ENCODE data around the gene PLCH1. TPM values are rescaled to one million over a fixed set of nuclear protein-coding genes. Genes with fewer than 3 reads are reported as not detected.
"Not testable (repeated sequence)": the region's sequence is repeated elsewhere in the genome, so short reads cannot be mapped to it uniquely, and the experiment has no call there.

PLCH1 gene
- total RNA-seq, 1 donor from 2014 or later, result 0.26 TPM

- H3K27me3 ChIP-seq (ENCODE audit: control insufficient read depth, insufficient read depth, low read length), result no peaks in the 10 kb centered on the region
- FAIRE-seq (no peak), DNase-seq (ENCODE audit: low read depth) (no peak)
- no peak overlapping the region for H3K4me3 ChIP-seq (ENCODE audit: low read depth, low read length)
- no peaks in the 10 kb centered on the region for H3K36me3 ChIP-seq (ENCODE audit: control insufficient read depth, insufficient read depth, low read length)
- TF ChIP-seq, protein P1, sequence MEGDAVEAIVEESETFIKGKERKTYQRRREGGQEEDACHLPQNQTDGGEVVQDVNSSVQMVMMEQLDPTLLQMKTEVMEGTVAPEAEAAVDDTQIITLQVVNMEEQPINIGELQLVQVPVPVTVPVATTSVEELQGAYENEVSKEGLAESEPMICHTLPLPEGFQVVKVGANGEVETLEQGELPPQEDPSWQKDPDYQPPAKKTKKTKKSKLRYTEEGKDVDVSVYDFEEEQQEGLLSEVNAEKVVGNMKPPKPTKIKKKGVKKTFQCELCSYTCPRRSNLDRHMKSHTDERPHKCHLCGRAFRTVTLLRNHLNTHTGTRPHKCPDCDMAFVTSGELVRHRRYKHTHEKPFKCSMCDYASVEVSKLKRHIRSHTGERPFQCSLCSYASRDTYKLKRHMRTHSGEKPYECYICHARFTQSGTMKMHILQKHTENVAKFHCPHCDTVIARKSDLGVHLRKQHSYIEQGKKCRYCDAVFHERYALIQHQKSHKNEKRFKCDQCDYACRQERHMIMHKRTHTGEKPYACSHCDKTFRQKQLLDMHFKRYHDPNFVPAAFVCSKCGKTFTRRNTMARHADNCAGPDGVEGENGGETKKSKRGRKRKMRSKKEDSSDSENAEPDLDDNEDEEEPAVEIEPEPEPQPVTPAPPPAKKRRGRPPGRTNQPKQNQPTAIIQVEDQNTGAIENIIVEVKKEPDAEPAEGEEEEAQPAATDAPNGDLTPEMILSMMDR (IDR thresholded peaks at IDR 0.05; ENCODE audit: insufficient read depth, low read length, severe bottlenecking), result no peak
Observed at GRCh38 chr3:155618543-155618942, 126.3 kb downstream of the PLCH1 start.

DNA sequence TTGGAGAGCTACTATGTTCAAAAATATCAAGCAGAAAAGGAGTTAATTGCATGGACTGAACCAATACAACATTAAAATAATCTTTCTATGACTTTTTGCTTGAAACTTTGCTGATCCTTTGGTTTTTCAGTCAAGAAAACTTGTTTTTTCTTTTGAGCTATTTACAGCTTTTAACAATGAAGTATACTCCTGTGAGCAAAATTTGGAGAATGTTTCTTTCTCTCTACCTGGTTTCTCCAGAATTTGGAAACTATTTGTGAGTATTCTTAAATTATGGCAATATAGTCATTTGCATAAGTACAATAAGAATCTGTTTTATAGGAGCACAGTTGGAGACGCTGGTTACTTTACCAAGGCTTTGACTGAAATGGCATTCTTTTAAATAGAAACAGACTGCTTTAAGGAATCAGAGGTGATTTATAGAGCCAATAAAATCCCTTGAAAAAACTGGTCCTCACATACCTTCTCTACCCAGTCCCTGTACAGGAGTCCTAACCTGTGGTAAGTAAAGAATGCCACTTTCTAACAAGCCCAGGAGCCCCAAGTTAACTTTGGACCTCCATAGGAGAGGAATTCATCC, 127.4 kb downstream of the PLCH1 start:
- no peaks in the 10 kb centered on the region for H3K36me3 ChIP-seq (ENCODE audit: control insufficient read depth, insufficient read depth, low read length)
- no peak overlapping the region for H3K4me3 ChIP-seq (ENCODE audit: low read depth, low read length)
- TF ChIP-seq, protein P1 (IDR thresholded peaks at IDR 0.05; ENCODE audit: insufficient read depth, low read length, severe bottlenecking), result no peak
- no peaks in the 10 kb centered on the region for H3K27me3 ChIP-seq (ENCODE audit: control insufficient read depth, insufficient read depth, low read length)
- no peak for DNase-seq (ENCODE audit: low read depth)
- FAIRE-seq, result no peak

- H3K27me3 ChIP-seq (ENCODE audit: control insufficient read depth, insufficient read depth, low read length); DNase-seq (ENCODE audit: low read depth); FAIRE-seq; H3K36me3 ChIP-seq (ENCODE audit: control insufficient read depth, insufficient read depth, low read length); H3K4me3 ChIP-seq (ENCODE audit: low read depth, low read length): not testable (repeated sequence)
Observed at GRCh38 chr3:155615141-155615540, 129.7 kb downstream of the PLCH1 start.

DNA sequence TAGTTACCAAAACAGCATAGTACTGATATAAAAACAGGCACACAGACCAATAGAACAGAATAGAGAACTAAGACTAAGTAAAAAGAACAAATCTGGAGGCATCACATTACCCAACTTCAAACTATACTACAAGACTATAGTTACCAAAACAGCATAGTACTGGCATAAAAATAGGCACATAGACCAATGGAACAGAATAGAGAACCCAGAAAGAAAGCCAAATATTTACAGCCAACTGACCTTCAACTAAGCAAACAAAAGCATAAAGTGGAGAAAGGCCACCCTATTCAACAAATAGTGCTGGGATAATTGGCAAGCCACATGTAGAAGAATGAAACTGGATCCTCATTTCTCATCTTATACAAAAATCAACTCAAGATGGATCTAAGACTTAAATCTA, 130.5 kb downstream of the PLCH1 start:
- H3K27me3 ChIP-seq (ENCODE audit: control insufficient read depth, insufficient read depth, low read length); DNase-seq (ENCODE audit: low read depth); H3K36me3 ChIP-seq (ENCODE audit: control insufficient read depth, insufficient read depth, low read length); FAIRE-seq; H3K4me3 ChIP-seq (ENCODE audit: low read depth, low read length): not testable (repeated sequence)

DNA sequence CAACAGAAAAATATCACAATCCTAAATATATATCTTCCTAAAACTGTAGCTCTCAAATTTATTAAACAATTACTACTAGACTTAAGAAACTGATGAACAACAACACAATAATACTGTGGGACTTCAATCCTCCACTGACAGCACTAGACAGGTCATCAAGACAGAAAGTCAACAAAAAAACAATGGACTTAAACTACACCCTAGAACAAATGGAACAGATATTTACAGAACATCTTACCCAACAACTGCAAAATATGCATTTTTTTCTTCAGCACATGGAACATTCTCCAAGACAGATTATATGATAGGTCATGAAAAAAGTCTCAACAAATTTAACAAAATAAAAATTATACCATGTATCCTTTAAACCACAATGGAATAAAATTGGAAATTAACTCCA, 133.4 kb downstream of the PLCH1 start:
- DNase-seq (ENCODE audit: low read depth) (no peak), FAIRE-seq (no peak)
- H3K27me3 ChIP-seq (ENCODE audit: control insufficient read depth, insufficient read depth, low read length), result no peaks in the 10 kb centered on the region
- H3K36me3 ChIP-seq (ENCODE audit: control insufficient read depth, insufficient read depth, low read length), result no peaks in the 10 kb centered on the region
- TF ChIP-seq, protein P1 (IDR thresholded peaks at IDR 0.05; ENCODE audit: insufficient read depth, low read length, severe bottlenecking), result no peak
- H3K4me3 ChIP-seq (ENCODE audit: low read depth, low read length), result no peak overlapping the region

- FAIRE-seq (no peak), DNase-seq (ENCODE audit: low read depth) (no peak)
- no peak overlapping the region for H3K4me3 ChIP-seq (ENCODE audit: low read depth, low read length)
- H3K27me3 ChIP-seq (ENCODE audit: control insufficient read depth, insufficient read depth, low read length), result no peaks in the 10 kb centered on the region
- no peaks in the 10 kb centered on the region for H3K36me3 ChIP-seq (ENCODE audit: control insufficient read depth, insufficient read depth, low read length)
- TF ChIP-seq, protein P1 (IDR thresholded peaks at IDR 0.05; ENCODE audit: insufficient read depth, low read length, severe bottlenecking), result no peak
Observed at GRCh38 chr3:155609586-155609985, 135.3 kb downstream of the PLCH1 start.

- DNase-seq (ENCODE audit: low read depth) (no peak), FAIRE-seq (no peak)
- Histone ChIP-seq H3K36me3 (ENCODE audit: control insufficient read depth, insufficient read depth, low read length) (no peaks in the 10 kb centered on the region), H3K4me3 (ENCODE audit: low read depth, low read length) (no peak overlapping the region), H3K27me3 (ENCODE audit: control insufficient read depth, insufficient read depth, low read length) (no peaks in the 10 kb centered on the region)
- TF ChIP-seq, protein P1 (IDR thresholded peaks at IDR 0.05; ENCODE audit: insufficient read depth, low read length, severe bottlenecking), result no peak
Observed at GRCh38 chr3:155608228-155608920, 136.5 kb downstream of the PLCH1 start.

Measured in bronchial epithelial cell (primary cell).